ENCODE results near the gene RSAD2. TPM values are rescaled to one million over a fixed set of nuclear protein-coding genes. Genes with fewer than 3 reads are reported as not detected.

Gene RSAD2
- total and polyA plus RNA-seq, 8 donors: 0.45 to 9.2 (median 1.4) TPM; not detected in 2

- no peaks in the 10 kb centered on the region for H3K27me3 ChIP-seq
- WGBS, 5 donors: 88 to 96% (median 93%) methylated on average over 8 of the region's 8 CpGs
- H3K4me3 ChIP-seq: no peak overlapping the region
- H3K4me1 ChIP-seq: peaks cover 0 to 31% (median 3%) of the 10 kb centered on the region in 4 donors
- intact Hi-C loops (cut with DNase I; ENCODE audit: low total_unique reads): no loop called here
- peaks cover 0 to 14% (median 10%) of the 10 kb centered on the region in 4 donors for H3K36me3 ChIP-seq
- no peak overlapping the region for H3K27ac ChIP-seq
- no peak for DNase-seq
- no peaks in the 10 kb centered on the region for H3K9me3 ChIP-seq
- TF ChIP-seq CTCF (IDR thresholded peaks at IDR 0.05): no peak
- no peak for TF ChIP-seq EP300 (IDR thresholded peaks at IDR 0.05)
- TF ChIP-seq POLR2AphosphoS5 (IDR thresholded peaks at IDR 0.05): no peak
- TF ChIP-seq POLR2A (IDR thresholded peaks at IDR 0.05): no peak
These were observed 65.3 kb downstream of the RSAD2 start for GRCh38 chr2:6942848-6943247.

DNA sequence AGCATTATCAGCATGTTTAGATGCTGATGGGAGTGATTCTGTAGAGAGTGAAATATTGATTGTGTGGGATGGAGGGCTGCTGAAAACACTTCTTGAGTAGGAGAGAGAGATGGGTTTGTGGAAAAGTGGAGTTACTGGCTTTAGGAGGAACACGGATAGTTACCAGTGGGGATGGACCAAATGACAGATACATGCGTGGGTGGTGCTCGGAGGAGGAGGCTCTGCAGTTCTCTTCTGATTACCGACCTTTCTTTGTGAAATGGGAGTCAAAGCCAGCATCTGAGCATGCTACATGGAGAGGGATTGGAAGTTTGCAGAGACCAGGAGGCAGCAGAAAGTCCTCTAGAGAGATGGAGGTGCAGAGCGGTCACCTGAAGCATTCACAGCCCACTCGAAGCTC, 65.9 kb downstream of the RSAD2 start:
- Histone ChIP-seq H3K4me1 (peaks cover 0 to 31% (median 3%) of the 10 kb centered on the region in 4 donors), H3K27ac (no peak overlapping the region), H3K4me3 (no peak overlapping the region), H3K36me3 (peaks cover 0 to 14% (median 10%) of the 10 kb centered on the region in 4 donors), H3K9me3 (no peaks in the 10 kb centered on the region), H3K27me3 (no peaks in the 10 kb centered on the region)
- WGBS, 5 donors: 89 to 94% (median 91%) methylated on average over 6 of the region's 6 CpGs
- intact Hi-C loops (cut with DNase I; ENCODE audit: low total_unique reads): no loop called here
- no peak for TF ChIP-seq POLR2AphosphoS5 (IDR thresholded peaks at IDR 0.05)
- TF ChIP-seq EP300 (IDR thresholded peaks at IDR 0.05): no peak
- TF ChIP-seq CTCF (IDR thresholded peaks at IDR 0.05): no peak
- TF ChIP-seq POLR2A (IDR thresholded peaks at IDR 0.05): no peak
- no peak for DNase-seq

GRCh38 chr2:6943971-6944370, 66.4 kb downstream of the RSAD2 start:
- Histone ChIP-seq H3K36me3 (peaks cover 0 to 14% (median 10%) of the 10 kb centered on the region in 4 donors), H3K4me1 (peaks cover 0 to 31% (median 3%) of the 10 kb centered on the region in 4 donors), H3K4me3 (no peak overlapping the region), H3K27me3 (no peaks in the 10 kb centered on the region), H3K27ac (no peak overlapping the region), H3K9me3 (no peaks in the 10 kb centered on the region)
- TF ChIP-seq EP300 (IDR thresholded peaks at IDR 0.05) (no peak), POLR2A (IDR thresholded peaks at IDR 0.05) (no peak), POLR2AphosphoS5 (IDR thresholded peaks at IDR 0.05) (no peak), CTCF (IDR thresholded peaks at IDR 0.05) (no peak)
- no peak for DNase-seq
- intact Hi-C loops (cut with DNase I; ENCODE audit: low total_unique reads): no loop called here
- WGBS, 5 donors: 92 to 96% (median 95%) methylated on average over 8 of the region's 8 CpGs

DNA sequence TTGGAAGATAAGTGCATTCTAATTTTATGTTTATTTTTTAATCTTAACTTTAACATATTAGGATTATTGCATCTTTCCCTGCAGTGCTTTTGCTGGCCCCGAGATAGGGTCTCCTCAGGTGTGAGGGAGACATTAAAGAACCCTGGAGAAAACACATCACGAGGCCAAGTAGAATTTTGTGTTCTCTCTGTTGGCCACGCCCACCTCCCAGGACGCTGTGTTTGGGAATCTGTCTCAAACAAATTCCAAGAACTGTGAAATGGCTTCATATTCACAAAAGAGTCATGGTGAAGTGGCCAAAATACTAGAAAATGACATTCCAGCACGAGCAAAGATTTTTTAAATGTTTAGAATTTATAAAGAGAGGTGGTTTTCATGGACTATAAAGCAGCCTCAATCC, 67.0 kb downstream of the RSAD2 start:
- no peak for TF ChIP-seq POLR2A (IDR thresholded peaks at IDR 0.05)
- no peak for TF ChIP-seq EP300 (IDR thresholded peaks at IDR 0.05)
- TF ChIP-seq POLR2AphosphoS5 (IDR thresholded peaks at IDR 0.05): no peak
- no peak for TF ChIP-seq CTCF (IDR thresholded peaks at IDR 0.05)
- intact Hi-C loops (cut with DNase I; ENCODE audit: low total_unique reads): no loop called here

More for the DNA sequence above, 67.0 kb downstream of the RSAD2 start:
- H3K36me3 ChIP-seq: peaks cover 0 to 14% (median 10%) of the 10 kb centered on the region in 4 donors
- peaks cover 0 to 31% (median 3%) of the 10 kb centered on the region in 4 donors for H3K4me1 ChIP-seq
- no peak overlapping the region for H3K4me3 ChIP-seq
- WGBS, 5 donors: 81 to 87% (median 83%) methylated on average over 5 of the region's 5 CpGs
- H3K9me3 ChIP-seq: no peaks in the 10 kb centered on the region
- no peaks in the 10 kb centered on the region for H3K27me3 ChIP-seq
- DNase-seq: no peak
- peak overlapping the region in 2 of 5 donors; percentile 5 to 20 for H3K27ac ChIP-seq
